Measurements from ENCODE around the gene ATG2B. TPM values are rescaled to one million over a fixed set of nuclear protein-coding genes. Genes with fewer than 3 reads are reported as not detected.

The ATG2B gene
- total and polyA plus RNA-seq, 2 donors (not counting 3 experiments of a cell fraction or from before 2014, with no cell fraction given) = 5.9 to 17.8 TPM

GRCh38 chr14:96270565-96271420, 92.3 kb downstream of the ATG2B start:
- H3K9me1 ChIP-seq (replicated peaks; ENCODE audit: control insufficient read depth, extremely low read depth, insufficient read depth, low read length) = no peaks in the 10 kb centered on the region
- no peak overlapping the region for H3K9ac ChIP-seq (replicated peaks; ENCODE audit: extremely low read depth, insufficient read depth, low read length)
- POLR2A ChIA-PET = no interaction called here
- no peak overlapping the region for H2AFZ ChIP-seq (ENCODE audit: low read depth, low read length)
- no peak for DNase-seq (ENCODE audit: low read depth, low spot score)
- no peaks in the 10 kb centered on the region for H3K79me2 ChIP-seq (ENCODE audit: control insufficient read depth, insufficient read depth, low read length)
- no peaks in the 10 kb centered on the region for H3K27me3 ChIP-seq (ENCODE audit: control insufficient read depth in 2 of 2, insufficient read depth in 2 of 2, low read length in 2 of 2)
- H3K9me3 ChIP-seq (replicated peaks; ENCODE audit: control insufficient read depth, insufficient read depth, low read length) = no peaks in the 10 kb centered on the region
- H4K20me1 ChIP-seq (replicated peaks; ENCODE audit: control insufficient read depth, extremely low read depth, insufficient read depth, low read length) = no peaks in the 10 kb centered on the region
- CTCF ChIA-PET = no interaction called here
- H3K4me2 ChIP-seq (ENCODE audit: insufficient read depth, low read length) = no peak overlapping the region
- H3K4me3 ChIP-seq (replicated peaks in 1 of 3; ENCODE audit: insufficient read depth in 1 of 3, low read depth in 1 of 3, low read length in 3 of 3) = no peak overlapping the region
- intact Hi-C loops (cut with micrococcal nuclease) (no loop called here), dilution Hi-C loops (cut with MboI; ENCODE audit: extremely low pct_ligation_motif_present, low sequenced_read_pairs) (no loop called here)
- no peaks in the 10 kb centered on the region for H3K36me3 ChIP-seq (ENCODE audit: control insufficient read depth in 2 of 2, extremely low read depth in 1 of 2, insufficient read depth in 2 of 2, low read length in 2 of 2)
- no peaks in the 10 kb centered on the region for H3K4me1 ChIP-seq (ENCODE audit: control insufficient read depth, extremely low read depth, insufficient read depth, low read length)
- no peak overlapping the region for H3K27ac ChIP-seq (ENCODE audit: insufficient read depth, low read depth, low read length)
- no peak for FAIRE-seq
- TF ChIP-seq FOS (IDR thresholded peaks at IDR 0.05; ENCODE audit: borderline replicate concordance, insufficient read depth, low read length) = no peak
- TF ChIP-seq CTCF (IDR thresholded peaks at IDR 0.05; ENCODE audit: extremely low read depth in 1 of 2, insufficient read depth in 1 of 2, low read depth in 1 of 2, low read length in 2 of 2) = no peak
- no peak for TF ChIP-seq JUN (IDR thresholded peaks at IDR 0.05; ENCODE audit: borderline replicate concordance, insufficient read depth, insufficient read length, low read depth)
- TF ChIP-seq EZH2 (IDR thresholded peaks at IDR 0.05; ENCODE audit: borderline replicate concordance, low read depth, low read length, severe bottlenecking) = no peak
- no peak for TF ChIP-seq MYC (IDR thresholded peaks at IDR 0.05; ENCODE audit: low read depth, low read length)
- no peak for TF ChIP-seq MAX (IDR thresholded peaks at IDR 0.05; ENCODE audit: insufficient read depth, insufficient read length)
- no peak for TF ChIP-seq POLR2A (IDR thresholded peaks at IDR 0.05; ENCODE audit: low read depth, low read length)
- no peak for TF ChIP-seq POLR2AphosphoS5 (IDR thresholded peaks at IDR 0.05; ENCODE audit: insufficient read depth, low read depth, low read length)
- TF ChIP-seq GATA2 (IDR thresholded peaks at IDR 0.05; ENCODE audit: insufficient read depth, insufficient read length, low read depth, low read length) = no peak
- BruUV-seq (replicated peaks) = no TSS peak

All from endothelial cell of umbilical vein (primary cell).